ENCODE data around the gene ZBTB40. TPM values are rescaled to one million over a fixed set of nuclear protein-coding genes. Genes with fewer than 3 reads are reported as not detected.

ZBTB40 gene
- total and polyA plus RNA-seq, 2 experiments from 2014 or later: 7.3 to 18.1 TPM

DNA sequence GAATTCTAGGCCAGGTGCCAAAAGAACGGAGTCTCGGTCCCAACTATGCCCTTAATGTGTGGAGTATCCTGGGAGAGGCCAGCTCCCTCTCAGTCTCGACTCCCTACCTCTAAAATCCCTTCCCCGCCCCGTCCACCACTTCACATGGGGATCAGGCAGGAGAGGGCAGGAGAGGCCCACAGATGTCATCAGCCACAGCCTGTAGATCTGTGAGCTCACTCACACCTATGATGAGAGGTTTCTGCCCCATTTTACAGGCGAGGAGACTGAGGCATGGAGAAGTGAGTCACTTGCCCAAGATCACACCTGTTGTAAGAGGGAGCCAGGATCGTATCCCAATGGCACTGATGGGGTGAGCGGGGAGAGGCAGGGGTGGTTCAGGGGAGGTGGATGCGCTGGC is 91.2 kb downstream of the ZBTB40 start:
- no peak for DNase-seq (ENCODE audit: low spot score)
- H3K36me3 ChIP-seq (replicated peaks; ENCODE audit: insufficient read depth, low read depth): no peaks in the 10 kb centered on the region
- WGBS (ENCODE audit: low lambda C conversion rate, missing lambda C conversion rate): 91% methylated on average over 8 of the region's 9 CpGs
- H3K9me3 ChIP-seq (ENCODE audit: low read depth): no peaks in the 10 kb centered on the region
- H3K27ac ChIP-seq: no peak overlapping the region
- H4K20me1 ChIP-seq (ENCODE audit: insufficient read depth, poor library complexity, severe bottlenecking): no peaks in the 10 kb centered on the region
- H3K4me3 ChIP-seq: no peak overlapping the region
- H3K27me3 ChIP-seq: peaks cover 25% of the 10 kb centered on the region
- H3K4me2 ChIP-seq: no peak overlapping the region
- H2AFZ ChIP-seq: no peak overlapping the region
- H3K79me2 ChIP-seq: no peaks in the 10 kb centered on the region
- TF ChIP-seq, protein P1, sequence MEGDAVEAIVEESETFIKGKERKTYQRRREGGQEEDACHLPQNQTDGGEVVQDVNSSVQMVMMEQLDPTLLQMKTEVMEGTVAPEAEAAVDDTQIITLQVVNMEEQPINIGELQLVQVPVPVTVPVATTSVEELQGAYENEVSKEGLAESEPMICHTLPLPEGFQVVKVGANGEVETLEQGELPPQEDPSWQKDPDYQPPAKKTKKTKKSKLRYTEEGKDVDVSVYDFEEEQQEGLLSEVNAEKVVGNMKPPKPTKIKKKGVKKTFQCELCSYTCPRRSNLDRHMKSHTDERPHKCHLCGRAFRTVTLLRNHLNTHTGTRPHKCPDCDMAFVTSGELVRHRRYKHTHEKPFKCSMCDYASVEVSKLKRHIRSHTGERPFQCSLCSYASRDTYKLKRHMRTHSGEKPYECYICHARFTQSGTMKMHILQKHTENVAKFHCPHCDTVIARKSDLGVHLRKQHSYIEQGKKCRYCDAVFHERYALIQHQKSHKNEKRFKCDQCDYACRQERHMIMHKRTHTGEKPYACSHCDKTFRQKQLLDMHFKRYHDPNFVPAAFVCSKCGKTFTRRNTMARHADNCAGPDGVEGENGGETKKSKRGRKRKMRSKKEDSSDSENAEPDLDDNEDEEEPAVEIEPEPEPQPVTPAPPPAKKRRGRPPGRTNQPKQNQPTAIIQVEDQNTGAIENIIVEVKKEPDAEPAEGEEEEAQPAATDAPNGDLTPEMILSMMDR (IDR thresholded peaks at IDR 0.05; ENCODE audit: poor library complexity): no peak
- TF ChIP-seq EZH2phosphoT487 (IDR thresholded peaks at IDR 0.05; ENCODE audit: low read depth, severe bottlenecking, unreplicated experiment) (no peak), EZH2 (IDR thresholded peaks at IDR 0.05; ENCODE audit: borderline replicate concordance) (no peak)
- no peaks in the 10 kb centered on the region for H3K4me1 ChIP-seq (ENCODE audit: insufficient read depth)
- no peaks in the 10 kb centered on the region for H3K9me2 ChIP-seq (replicated peaks; ENCODE audit: insufficient read depth)

DNA sequence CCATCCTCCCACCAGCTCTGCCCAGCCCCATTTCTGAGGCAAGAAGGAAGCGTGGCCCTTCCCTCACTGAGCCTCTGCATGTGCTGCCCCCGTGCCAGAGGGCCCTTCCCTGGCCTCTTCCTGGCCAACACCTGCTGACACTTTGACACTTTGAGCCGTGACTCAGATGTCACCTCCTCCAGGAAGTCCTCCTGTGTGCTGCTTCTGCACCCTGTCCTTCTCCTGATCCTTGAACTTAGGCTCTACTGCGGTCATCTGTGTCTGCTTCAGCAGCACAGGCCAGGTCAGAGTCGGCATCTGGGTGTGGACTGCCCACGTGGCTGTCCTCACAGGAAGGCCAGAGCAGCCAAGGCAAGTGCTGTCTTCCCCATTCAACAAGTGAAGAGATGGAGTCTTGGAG is 92.0 kb downstream of the ZBTB40 start:
- TF ChIP-seq EZH2phosphoT487 (IDR thresholded peaks at IDR 0.05; ENCODE audit: low read depth, severe bottlenecking, unreplicated experiment) (no peak), EZH2 (IDR thresholded peaks at IDR 0.05; ENCODE audit: borderline replicate concordance) (no peak)
- TF ChIP-seq, protein P1 (IDR thresholded peaks at IDR 0.05; ENCODE audit: poor library complexity): no peak
- Histone ChIP-seq H3K4me1 (ENCODE audit: insufficient read depth) (no peaks in the 10 kb centered on the region), H3K27ac (no peak overlapping the region), H4K20me1 (ENCODE audit: insufficient read depth, poor library complexity, severe bottlenecking) (no peaks in the 10 kb centered on the region), H3K4me3 (no peak overlapping the region), H3K79me2 (no peaks in the 10 kb centered on the region), H3K36me3 (replicated peaks; ENCODE audit: insufficient read depth, low read depth) (no peaks in the 10 kb centered on the region), H3K27me3 (peaks cover 33% of the 10 kb centered on the region), H2AFZ (no peak overlapping the region), H3K9me2 (replicated peaks; ENCODE audit: insufficient read depth) (no peaks in the 10 kb centered on the region), H3K4me2 (no peak overlapping the region), H3K9me3 (ENCODE audit: low read depth) (no peaks in the 10 kb centered on the region)
- no peak for DNase-seq (ENCODE audit: low spot score)
- WGBS (ENCODE audit: low lambda C conversion rate, missing lambda C conversion rate): 83% methylated on average over 6 of the region's 6 CpGs

DNA sequence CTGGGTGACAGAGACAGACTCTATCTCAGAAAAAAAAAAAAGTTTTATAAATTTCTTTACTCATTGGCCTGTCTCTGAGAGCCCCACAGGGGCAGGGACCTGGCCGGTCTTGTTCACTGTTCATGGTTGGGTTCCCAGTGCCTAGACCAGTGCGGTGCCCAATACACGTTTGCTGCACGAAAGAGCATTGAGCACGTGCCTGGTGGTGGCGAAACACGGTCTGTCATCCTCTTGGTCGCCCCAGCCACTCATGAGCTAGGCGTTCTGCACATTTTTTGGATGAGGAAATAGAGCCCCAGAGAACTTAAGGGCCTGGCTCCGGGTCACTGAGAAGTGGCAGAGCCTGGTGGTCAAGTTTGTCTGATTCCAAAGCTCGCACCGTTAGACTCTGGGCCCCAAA is 93.0 kb downstream of the ZBTB40 start:
- Histone ChIP-seq H2AFZ (no peak overlapping the region), H4K20me1 (ENCODE audit: insufficient read depth, poor library complexity, severe bottlenecking) (no peaks in the 10 kb centered on the region), H3K9me3 (ENCODE audit: low read depth) (no peaks in the 10 kb centered on the region), H3K36me3 (replicated peaks; ENCODE audit: insufficient read depth, low read depth) (no peaks in the 10 kb centered on the region), H3K27me3 (peaks cover 34% of the 10 kb centered on the region), H3K4me1 (ENCODE audit: insufficient read depth) (no peaks in the 10 kb centered on the region), H3K4me2 (no peak overlapping the region), H3K79me2 (no peaks in the 10 kb centered on the region), H3K27ac (no peak overlapping the region), H3K4me3 (no peak overlapping the region), H3K9me2 (replicated peaks; ENCODE audit: insufficient read depth) (no peaks in the 10 kb centered on the region)
- DNase-seq (ENCODE audit: low spot score): no peak
- 88% methylated on average over 12 of the region's 12 CpGs for WGBS (ENCODE audit: low lambda C conversion rate, missing lambda C conversion rate)
- no peak for TF ChIP-seq EZH2phosphoT487 (IDR thresholded peaks at IDR 0.05; ENCODE audit: low read depth, severe bottlenecking, unreplicated experiment)
- TF ChIP-seq, protein P1 (IDR thresholded peaks at IDR 0.05; ENCODE audit: poor library complexity): no peak
- no peak for TF ChIP-seq EZH2 (IDR thresholded peaks at IDR 0.05; ENCODE audit: borderline replicate concordance)

DNA sequence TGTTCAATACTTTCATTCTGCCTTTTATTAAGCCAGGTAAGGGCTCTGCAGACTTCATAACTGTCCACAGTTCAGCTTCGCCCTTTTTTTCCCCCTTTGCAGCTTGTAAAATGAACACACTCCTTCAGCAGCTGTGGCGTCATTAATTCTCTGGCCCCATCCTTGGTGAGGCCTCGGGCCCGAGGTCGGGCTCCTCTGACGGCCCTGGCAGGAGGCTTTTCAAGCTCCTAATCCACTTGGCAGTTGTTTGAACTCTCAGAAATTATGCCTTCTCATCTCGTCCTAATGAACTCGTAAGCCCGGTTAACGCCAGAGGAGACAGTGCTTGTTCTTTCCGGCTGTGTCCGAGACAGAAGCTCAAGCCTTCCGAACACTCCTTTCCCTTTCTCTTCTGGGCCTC is 93.5 kb downstream of the ZBTB40 start:
- H4K20me1 ChIP-seq (ENCODE audit: insufficient read depth, poor library complexity, severe bottlenecking): no peaks in the 10 kb centered on the region

More for the DNA sequence above, 93.5 kb downstream of the ZBTB40 start:
- no peaks in the 10 kb centered on the region for H3K4me1 ChIP-seq (ENCODE audit: insufficient read depth)
- H3K9me2 ChIP-seq (replicated peaks; ENCODE audit: insufficient read depth): no peaks in the 10 kb centered on the region
- H3K4me3 ChIP-seq: no peak overlapping the region
- H3K36me3 ChIP-seq (replicated peaks; ENCODE audit: insufficient read depth, low read depth): no peaks in the 10 kb centered on the region
- H3K27me3 ChIP-seq: peaks cover 34% of the 10 kb centered on the region
- no peaks in the 10 kb centered on the region for H3K9me3 ChIP-seq (ENCODE audit: low read depth)
- H3K79me2 ChIP-seq: no peaks in the 10 kb centered on the region
- WGBS (ENCODE audit: low lambda C conversion rate, missing lambda C conversion rate): 69% methylated on average over 13 of the region's 13 CpGs
- H2AFZ ChIP-seq: no peak overlapping the region
- H3K27ac ChIP-seq: no peak overlapping the region
- no peak for DNase-seq (ENCODE audit: low spot score)
- no peak overlapping the region for H3K4me2 ChIP-seq
- TF ChIP-seq EZH2phosphoT487 (IDR thresholded peaks at IDR 0.05; ENCODE audit: low read depth, severe bottlenecking, unreplicated experiment): no peak
- TF ChIP-seq, protein P1 (IDR thresholded peaks at IDR 0.05; ENCODE audit: poor library complexity): no peak
- no peak for TF ChIP-seq EZH2 (IDR thresholded peaks at IDR 0.05; ENCODE audit: borderline replicate concordance)

Data from hepatocyte (in vitro differentiated cells).